Cardiac muscle cell (in vitro differentiated cells and primary cell): Measurements from ENCODE around the gene TPSAB1. TPM values are rescaled to one million over a fixed set of nuclear protein-coding genes. Genes with fewer than 3 reads are reported as not detected.

Experiments
- DNase-seq, 2 donors: peaks; one replicate each; pipeline versions ENCODE4 v3.0.0 to v3.0.0-alpha.2; 2010 to 2017; ENCODE audit warnings: low read depth in 1 of 2, low spot score in 1 of 2
- H3K27ac ChIP-seq: fragments of 200-600 bp; sonication (generic); 2 replicates; pipeline ENCODE4 v1.5.1; 2016
- H3K27me3 ChIP-seq: fragments of 200-600 bp; sonication (generic); 2 replicates; pipeline ENCODE4 v1.6.0; 2016; ENCODE audit warnings: control low read depth
- H3K36me3 ChIP-seq: fragments of 200-600 bp; sonication (generic); 2 replicates; pipeline ENCODE4 v1.5.1; 2016; ENCODE audit warnings: control low read depth
- H3K4me1 ChIP-seq: fragments of 200-600 bp; sonication (generic); 2 replicates; pipeline ENCODE4 v1.8.1; 2017; ENCODE audit warnings: low read depth, mild to moderate bottlenecking, mixed run types
- H3K4me3 ChIP-seq: fragments of 200-600 bp; sonication (generic); 2 replicates; pipeline ENCODE4 v1.5.1; 2016; ENCODE audit warnings: mild to moderate bottlenecking
- H3K9me3 ChIP-seq: fragments of 200-600 bp; sonication (generic); 2 replicates; pipeline ENCODE4 v1.5.1; 2017; ENCODE audit warnings: low read depth, mild to moderate bottlenecking, control low read depth
- polyA plus RNA-seq: library from polyadenylated mRNA; unstranded; fragments of >200 nt; fragmentation: Nextera tagmentation; extraction: Ambion mirVana; gene quantifications from 2 replicates; pipeline ENCODE4 v1.2.1, GENCODE V29; 2016
- total RNA-seq: library from RNA; depleted of rRNA; stranded (reverse); fragments of >200 nt; gene quantifications from 2 replicates; pipeline ENCODE4 v1.2.3, GENCODE V29; 2016
- TF ChIP-seq, protein P1 (sequence below): IDR thresholded peaks from 2 replicates; pipeline ENCODE4 v1.5.1; 2012; ENCODE audit warnings: low read depth, mild to moderate bottlenecking, low read length

TPSAB1 gene
- total and polyA plus RNA-seq, 2 experiments from 2014 or later: not detected

- H3K9me3 ChIP-seq: no peaks in the 10 kb centered on the region
Observed at GRCh38 chr16:1206786-1207185, 33.7 kb upstream of the TPSAB1 start.

DNA sequence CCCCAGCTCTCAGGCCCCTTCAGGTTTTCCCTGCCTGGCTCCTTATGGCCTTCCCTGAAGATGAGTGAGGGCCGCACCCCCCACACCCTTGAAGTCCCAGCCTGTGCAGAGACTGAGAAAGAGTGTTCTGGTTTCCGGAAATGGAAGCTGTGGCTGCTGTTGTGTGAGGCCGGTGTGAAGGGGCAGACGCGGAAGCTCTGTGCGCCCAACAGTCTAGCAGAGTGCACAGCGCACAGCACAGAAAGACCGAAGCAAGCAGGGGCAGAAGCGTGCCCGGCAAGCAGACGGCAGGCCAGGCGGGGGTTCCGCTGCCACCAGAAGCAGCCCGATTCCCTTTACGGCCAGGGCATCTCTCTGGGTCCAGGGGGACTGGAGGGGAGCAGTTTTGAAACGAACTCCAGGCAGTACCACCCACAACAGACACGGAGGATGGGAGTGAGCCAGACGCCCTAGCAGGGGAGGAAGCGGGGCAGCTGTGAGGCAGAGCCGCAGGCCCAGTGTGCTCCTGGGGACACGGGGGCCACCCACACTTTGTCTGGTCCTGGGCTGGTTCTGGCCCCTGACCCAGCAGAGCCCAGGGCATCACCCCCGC is 32.2 kb upstream of the TPSAB1 start:
- TF ChIP-seq, protein P1, sequence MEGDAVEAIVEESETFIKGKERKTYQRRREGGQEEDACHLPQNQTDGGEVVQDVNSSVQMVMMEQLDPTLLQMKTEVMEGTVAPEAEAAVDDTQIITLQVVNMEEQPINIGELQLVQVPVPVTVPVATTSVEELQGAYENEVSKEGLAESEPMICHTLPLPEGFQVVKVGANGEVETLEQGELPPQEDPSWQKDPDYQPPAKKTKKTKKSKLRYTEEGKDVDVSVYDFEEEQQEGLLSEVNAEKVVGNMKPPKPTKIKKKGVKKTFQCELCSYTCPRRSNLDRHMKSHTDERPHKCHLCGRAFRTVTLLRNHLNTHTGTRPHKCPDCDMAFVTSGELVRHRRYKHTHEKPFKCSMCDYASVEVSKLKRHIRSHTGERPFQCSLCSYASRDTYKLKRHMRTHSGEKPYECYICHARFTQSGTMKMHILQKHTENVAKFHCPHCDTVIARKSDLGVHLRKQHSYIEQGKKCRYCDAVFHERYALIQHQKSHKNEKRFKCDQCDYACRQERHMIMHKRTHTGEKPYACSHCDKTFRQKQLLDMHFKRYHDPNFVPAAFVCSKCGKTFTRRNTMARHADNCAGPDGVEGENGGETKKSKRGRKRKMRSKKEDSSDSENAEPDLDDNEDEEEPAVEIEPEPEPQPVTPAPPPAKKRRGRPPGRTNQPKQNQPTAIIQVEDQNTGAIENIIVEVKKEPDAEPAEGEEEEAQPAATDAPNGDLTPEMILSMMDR: no peak

More at GRCh38 chr16:1206786-1207185, 33.7 kb upstream of the TPSAB1 start:
- Histone ChIP-seq H3K4me1 (no peaks in the 10 kb centered on the region), H3K27ac (no peak overlapping the region), H3K27me3 (no peaks in the 10 kb centered on the region), H3K36me3 (peaks cover 6% of the 10 kb centered on the region), H3K4me3 (no peak overlapping the region)
- TF ChIP-seq, protein P1: no peak
- DNase-seq: no peak

GRCh38 chr16:1209081-1209480 is 31.4 kb upstream of the TPSAB1 start:
- TF ChIP-seq, protein P1: no peak
- no peak for DNase-seq

More for the DNA sequence above, 32.2 kb upstream of the TPSAB1 start:
- DNase-seq: no peak
- no peaks in the 10 kb centered on the region for H3K27me3 ChIP-seq
- H3K4me1 ChIP-seq: no peaks in the 10 kb centered on the region
- peaks cover 6% of the 10 kb centered on the region for H3K36me3 ChIP-seq
- H3K4me3 ChIP-seq: no peak overlapping the region
- H3K9me3 ChIP-seq: no peaks in the 10 kb centered on the region
- H3K27ac ChIP-seq: no peak overlapping the region

GRCh38 chr16:1210461-1210860 is 30.0 kb upstream of the TPSAB1 start:
- H3K4me3 ChIP-seq: no peak overlapping the region
- no peaks in the 10 kb centered on the region for H3K9me3 ChIP-seq
- TF ChIP-seq, protein P1: no peak
- H3K36me3 ChIP-seq: peaks cover 6% of the 10 kb centered on the region
- H3K4me1 ChIP-seq: no peaks in the 10 kb centered on the region
- no peak overlapping the region for H3K27ac ChIP-seq
- DNase-seq: no peak
- H3K27me3 ChIP-seq: no peaks in the 10 kb centered on the region

More at GRCh38 chr16:1209081-1209480, 31.4 kb upstream of the TPSAB1 start:
- Histone ChIP-seq H3K36me3 (peaks cover 6% of the 10 kb centered on the region), H3K27me3 (no peaks in the 10 kb centered on the region), H3K4me1 (no peaks in the 10 kb centered on the region), H3K4me3 (no peak overlapping the region), H3K9me3 (no peaks in the 10 kb centered on the region), H3K27ac (no peak overlapping the region)

DNA sequence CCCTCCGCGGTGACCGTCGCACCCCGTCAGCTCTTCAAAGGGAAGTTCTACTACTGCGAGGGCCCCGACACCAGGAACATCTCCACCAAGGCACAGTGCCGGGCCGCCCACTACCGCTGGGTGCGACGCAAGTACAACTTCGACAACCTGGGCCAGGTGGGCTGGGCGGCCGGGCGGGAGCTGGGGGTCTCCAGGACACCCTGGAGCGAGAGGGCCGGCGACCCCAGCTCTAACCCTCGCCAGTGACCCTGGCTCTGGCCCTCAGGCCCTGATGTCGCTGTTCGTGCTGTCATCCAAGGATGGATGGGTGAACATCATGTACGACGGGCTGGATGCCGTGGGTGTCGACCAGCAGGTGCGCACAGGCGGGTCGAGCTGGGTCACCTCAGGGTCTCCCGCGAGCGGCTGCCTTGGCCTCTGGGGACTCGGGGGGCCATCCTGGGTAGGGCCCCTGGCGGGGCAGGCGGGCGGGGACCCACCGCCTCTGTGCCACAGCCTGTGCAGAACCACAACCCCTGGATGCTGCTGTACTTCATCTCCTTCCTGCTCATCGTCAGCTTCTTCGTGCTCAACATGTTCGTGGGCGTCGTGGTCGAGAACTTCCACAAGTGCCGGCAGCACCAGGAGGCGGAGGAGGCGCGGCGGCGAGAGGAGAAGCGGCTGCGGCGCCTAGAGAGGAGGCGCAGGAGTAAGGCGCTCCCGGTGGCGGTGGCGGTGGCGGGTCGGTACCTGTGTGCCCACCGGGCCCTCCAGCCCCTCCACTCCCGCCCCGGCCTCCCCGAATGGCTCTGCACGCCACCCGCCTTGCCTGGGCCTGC is 28.8 kb upstream of the TPSAB1 start:
- TF ChIP-seq, protein P1: no peak
- H3K36me3 ChIP-seq: peaks cover 6% of the 10 kb centered on the region

More for the DNA sequence above, 28.8 kb upstream of the TPSAB1 start:
- no peak for DNase-seq
- no peaks in the 10 kb centered on the region for H3K4me1 ChIP-seq
- no peak overlapping the region for H3K27ac ChIP-seq
- H3K9me3 ChIP-seq: no peaks in the 10 kb centered on the region
- H3K27me3 ChIP-seq: no peaks in the 10 kb centered on the region
- no peak overlapping the region for H3K4me3 ChIP-seq
